H1 (cell line): ENCODE results near the gene EXOC3L1. TPM values are rescaled to one million over a fixed set of nuclear protein-coding genes. Genes with fewer than 3 reads are reported as not detected.

Experiments
- CTCF ChIA-PET: fragments of 300-600 bp; sonication (Branson Sonifier 250); formaldehyde crosslinking; loops from one replicate; lab custom pipeline; 2021; ENCODE audit not compliant: partially characterized antibody; lab: Charles Lee
- POLR2A ChIA-PET: fragments of 300-600 bp; sonication (Branson Sonifier 250); formaldehyde crosslinking; loops from one replicate; lab custom pipeline; 2021; ENCODE audit warnings: inconsistent platforms; ENCODE audit not compliant: partially characterized antibody; lab: Charles Lee
- DNase-seq, 2 experiments: peaks; one replicate each; pipeline versions ENCODE4 v3.0.0 to v3.0.0-alpha.2; 2010 to 2022; ENCODE audit warnings: low spot score in 2 of 2, low read depth in 1 of 2, mixed read lengths in 1 of 2
- FAIRE-seq: peaks from 2 replicates; lab custom pipeline; 2011; peaks lifted over from hg19 to GRCh38; lab: Jason Lieb, UNC
- H2AFZ ChIP-seq: 2 replicates; pipeline ENCODE4 v1.8.1; 2012; ENCODE audit warnings: low read length, inconsistent platforms
- H2AK5ac ChIP-seq: 2 replicates; pipeline ENCODE4 v1.6.1; 2013; ENCODE audit warnings: low read depth, low read length
- H2BK120ac ChIP-seq: replicated peaks from 2 replicates; pipeline ENCODE3; 2013; ENCODE audit warnings: low read depth, low read length, inconsistent platforms
- H2BK12ac ChIP-seq: 2 replicates; pipeline ENCODE4 v1.6.1; 2013; ENCODE audit warnings: low read depth, low read length
- H2BK15ac ChIP-seq: 2 replicates; pipeline ENCODE4 v1.6.1; 2013; ENCODE audit warnings: low read length
- H2BK20ac ChIP-seq: 2 replicates; pipeline ENCODE4 v1.6.1; 2013; ENCODE audit warnings: low read length
- H2BK5ac ChIP-seq: 2 replicates; pipeline ENCODE4 v1.6.1; 2013; ENCODE audit warnings: low read depth, low read length
- H3K14ac ChIP-seq: 2 replicates; pipeline ENCODE4 v1.6.1; 2013; ENCODE audit warnings: inconsistent platforms; ENCODE audit not compliant: insufficient read length
- H3K18ac ChIP-seq: 2 replicates; pipeline ENCODE4 v1.6.1; 2013; ENCODE audit warnings: low read length; ENCODE audit errors: extremely low read depth
- H3K23ac ChIP-seq: 2 replicates; pipeline ENCODE4 v1.6.1; 2013; ENCODE audit warnings: inconsistent platforms; ENCODE audit not compliant: insufficient read length
- H3K23me2 ChIP-seq: 2 replicates; pipeline ENCODE4 v1.6.1; 2013; ENCODE audit warnings: low read depth, low read length
- H3K27ac ChIP-seq: 2 replicates; pipeline ENCODE4 v1.6.1; 2011; ENCODE audit warnings: low read depth, low read length, inconsistent platforms
- H3K27me3 ChIP-seq, 4 experiments: replicated peaks in 1 of 4; 1 replicate in 1 of 4; 2 replicates in 3 of 4; pipeline versions ENCODE4 v1.6.1 to v1.8.1; 2011 to 2013; ENCODE audit warnings: low read length in 3 of 4, mild to moderate bottlenecking in 3 of 4, inconsistent platforms in 2 of 4, mixed read lengths in 2 of 4, moderate library complexity in 1 of 4; ENCODE audit not compliant: control insufficient read depth in 3 of 4, insufficient read depth in 3 of 4; ENCODE audit errors: extremely low read depth in 1 of 4
- H3K36me3 ChIP-seq, 4 experiments: 2 replicates each; pipeline versions ENCODE4 v1.6.1 to v1.8.1; 2011 to 2013; ENCODE audit warnings: mild to moderate bottlenecking in 4 of 4, low read length in 3 of 4, moderate library complexity in 2 of 4, control low read depth in 1 of 4, inconsistent platforms in 1 of 4; ENCODE audit not compliant: insufficient read depth in 4 of 4, control insufficient read depth in 2 of 4
- H3K4ac ChIP-seq: replicated peaks from 2 replicates; pipeline ENCODE3; 2013; ENCODE audit warnings: low read length, low read depth, mixed read lengths, inconsistent platforms; ENCODE audit not compliant: insufficient read length
- H3K4me1 ChIP-seq, 4 experiments: replicated peaks in 1 of 4; 1 replicate in 1 of 4; 2 replicates in 3 of 4; pipeline versions ENCODE4 v1.6.1 to v1.8.1; 2011 to 2013; ENCODE audit warnings: low read length in 3 of 4, inconsistent platforms in 2 of 4, mixed read lengths in 1 of 4; ENCODE audit not compliant: insufficient read depth in 4 of 4, control insufficient read depth in 3 of 4
- H3K4me2 ChIP-seq, 2 experiments: 2 replicates each; pipeline versions ENCODE4 v1.6.1 to v1.8.1; 2011 to 2013; ENCODE audit warnings: low read depth in 2 of 2, low read length in 2 of 2, control low read depth in 1 of 2, inconsistent platforms in 1 of 2, mild to moderate bottlenecking in 1 of 2; ENCODE audit not compliant: insufficient read depth in 1 of 2
- H3K4me3 ChIP-seq, 4 experiments: fragments of 200-600, 300-600 bp in 1 of 4; sonication (generic), shearing (Covaris generic), sonication (Bioruptor Twin) in 1 of 4; 2 replicates each; pipeline versions ENCODE4 v1.5.1 to v1.8.1; 2011 to 2016; ENCODE audit warnings: low read length in 4 of 4, low read depth in 3 of 4, control low read depth in 2 of 4, inconsistent platforms in 2 of 4, mild to moderate bottlenecking in 2 of 4, mixed read lengths in 1 of 4, moderate library complexity in 1 of 4; ENCODE audit not compliant: insufficient read depth in 2 of 4; ENCODE audit errors: extremely low read depth in 1 of 4
- H3K56ac ChIP-seq: replicated peaks from 2 replicates; pipeline ENCODE3; 2013; ENCODE audit warnings: low read depth, mild to moderate bottlenecking, mixed read lengths, low read length, inconsistent platforms; ENCODE audit not compliant: insufficient read length
- H3K79me1 ChIP-seq: 2 replicates; pipeline ENCODE4 v1.6.1; 2013; ENCODE audit warnings: low read depth, low read length, control low read depth
- H3K79me2 ChIP-seq, 2 experiments: 2 replicates each; pipeline versions ENCODE4 v1.6.1 to v1.8.1; 2012 to 2013; ENCODE audit warnings: low read length in 2 of 2, mild to moderate bottlenecking in 2 of 2, inconsistent platforms in 1 of 2; ENCODE audit not compliant: insufficient read depth in 2 of 2, control insufficient read depth in 1 of 2
- H3K9ac ChIP-seq, 4 experiments: replicated peaks in 1 of 4; 1 replicate in 1 of 4; 2 replicates in 3 of 4; pipeline versions ENCODE4 v1.6.1 to v1.8.1; 2011 to 2013; ENCODE audit warnings: low read depth in 3 of 4, low read length in 3 of 4, control low read depth in 2 of 4, mild to moderate bottlenecking in 2 of 4, moderate library complexity in 2 of 4, inconsistent platforms in 1 of 4; ENCODE audit errors: extremely low read depth in 1 of 4
- H3K9me3 ChIP-seq, 2 experiments: 2 replicates each; pipeline versions ENCODE4 v1.6.1 to v1.8.1; 2012 to 2013; ENCODE audit warnings: mild to moderate bottlenecking in 2 of 2, moderate library complexity in 2 of 2, control low read depth in 1 of 2, inconsistent platforms in 1 of 2, low read depth in 1 of 2, low read length in 1 of 2, mixed read lengths in 1 of 2; ENCODE audit not compliant: insufficient read depth in 2 of 2
- H4K20me1 ChIP-seq, 2 experiments: replicated peaks in 1 of 2; 2 replicates each; pipeline versions ENCODE3 to v1.8.1; 2011 to 2013; ENCODE audit warnings: inconsistent platforms in 2 of 2, low read length in 2 of 2, mild to moderate bottlenecking in 1 of 2; ENCODE audit not compliant: insufficient read depth in 2 of 2, control insufficient read depth in 1 of 2
- H4K5ac ChIP-seq: 2 replicates; pipeline ENCODE4 v1.6.1; 2013; ENCODE audit warnings: low read length, low read depth, mixed read lengths, inconsistent platforms; ENCODE audit not compliant: insufficient read length
- H4K8ac ChIP-seq: 2 replicates; pipeline ENCODE4 v1.8.0; 2013; ENCODE audit warnings: mild to moderate bottlenecking, moderate library complexity, low read length, inconsistent platforms; ENCODE audit not compliant: insufficient read depth; ENCODE audit errors: extremely low read depth
- H4K91ac ChIP-seq: replicated peaks from 2 replicates; pipeline ENCODE3; 2013; ENCODE audit warnings: low read length, mixed read lengths, inconsistent platforms; ENCODE audit not compliant: insufficient read length
- CHD1 ChIP-seq: IDR thresholded peaks from 2 replicates; pipeline ENCODE4 v1.6.1; 2012; ENCODE audit warnings: low read depth, low read length, improper control_type of control experiment
- CHD2 ChIP-seq: IDR thresholded peaks from 2 replicates; pipeline ENCODE4 v1.6.1; 2012; ENCODE audit warnings: low read length, improper control_type of control experiment
- CREB1 ChIP-seq: IDR thresholded peaks from 2 replicates; pipeline ENCODE4 v1.6.1; 2012; ENCODE audit warnings: inconsistent platforms
- KDM5A ChIP-seq: fragments of 200-600 bp; IDR thresholded peaks from 2 replicates; pipeline ENCODE4 v1.7.1; 2012; ENCODE audit warnings: mild to moderate bottlenecking, low read length, inconsistent platforms, mixed read lengths
- SUZ12 ChIP-seq: fragments of 200-600 bp; sonication (generic); IDR thresholded peaks from 2 replicates; pipeline ENCODE4 v1.6.1; 2012; ENCODE audit warnings: mild to moderate bottlenecking, inconsistent platforms, low read length, moderate library complexity, mixed read lengths
- TAF1 ChIP-seq: IDR thresholded peaks from 2 replicates; pipeline ENCODE4 v1.6.1; 2011; ENCODE audit warnings: mild to moderate bottlenecking, low read depth, low read length
- TCF12 ChIP-seq: IDR thresholded peaks from 2 replicates; pipeline ENCODE4 v1.6.1; 2011; ENCODE audit warnings: low read depth, mild to moderate bottlenecking, low read length
- WGBS, 2 experiments: shearing (Covaris generic) in 1 of 2; methylation state at CpG; one replicate each; pipeline versions ENCODE4 v1.1.6 to v1.1.7; 2013 to 2015; ENCODE audit warnings: low lambda C conversion rate in 2 of 2, mixed read lengths in 2 of 2, inconsistent platforms in 1 of 2, low coverage in 1 of 2, missing lambda C conversion rate in 1 of 2; ENCODE audit not compliant: insufficient replicate concordance in 2 of 2, insufficient coverage in 1 of 2, insufficient read length in 1 of 2; ENCODE audit errors: extremely low coverage in 1 of 2, missing lambda C conversion rate in 1 of 2; 5-methylcytosine and 5-hydroxymethylcytosine counted together
- long read RNA-seq, 2 experiments: library from RNA in 1 of 2; library from capped mRNA in 1 of 2; stranded (forward); transcript quantifications; one replicate each; pipeline ENCODE4 v2.0.0, GENCODE V29; 2021; ENCODE audit warnings: inconsistent platforms in 1 of 2
- polyA minus RNA-seq, 3 experiments: library from RNA; depleted of rRNA, polyadenylated mRNA; stranded (reverse); fragments of >200 nt; gene quantifications; 1 replicate in 2 of 3; 2 replicates in 1 of 3; pipeline ENCODE4 v1.2.3, GENCODE V29; 2011
- polyA plus RNA-seq, 7 experiments: library from polyadenylated mRNA; depleted of rRNA in 3 of 7; stranded (reverse) in 5 of 7; unstranded in 2 of 7; fragments of >200 nt in 5 of 7; fragments of 200-250 nt in 2 of 7; gene quantifications; 1 replicate in 5 of 7; 2 replicates in 1 of 7; 4 replicates in 1 of 7; pipeline versions ENCODE4 v1.2.1 to v1.2.3, GENCODE V29; 2011 to 2013; ENCODE audit warnings: missing spikeins in 2 of 7, mixed read lengths in 2 of 7
- total RNA-seq: library from RNA; stranded (reverse); fragmentation: NEBNext Ultra II Directional; extraction: Animal tissue kit (Norgen Biotek cat#: 25700); gene quantifications from 2 replicates; pipeline ENCODE4 v1.2.1, GENCODE V29; 2021
- TF ChIP-seq, protein P1 (sequence below): IDR thresholded peaks from 2 replicates; pipeline ENCODE4 v1.6.1; 2011; ENCODE audit warnings: low read depth, mild to moderate bottlenecking, low read length; ENCODE audit not compliant: insufficient read depth

The EXOC3L1 gene, protein sequence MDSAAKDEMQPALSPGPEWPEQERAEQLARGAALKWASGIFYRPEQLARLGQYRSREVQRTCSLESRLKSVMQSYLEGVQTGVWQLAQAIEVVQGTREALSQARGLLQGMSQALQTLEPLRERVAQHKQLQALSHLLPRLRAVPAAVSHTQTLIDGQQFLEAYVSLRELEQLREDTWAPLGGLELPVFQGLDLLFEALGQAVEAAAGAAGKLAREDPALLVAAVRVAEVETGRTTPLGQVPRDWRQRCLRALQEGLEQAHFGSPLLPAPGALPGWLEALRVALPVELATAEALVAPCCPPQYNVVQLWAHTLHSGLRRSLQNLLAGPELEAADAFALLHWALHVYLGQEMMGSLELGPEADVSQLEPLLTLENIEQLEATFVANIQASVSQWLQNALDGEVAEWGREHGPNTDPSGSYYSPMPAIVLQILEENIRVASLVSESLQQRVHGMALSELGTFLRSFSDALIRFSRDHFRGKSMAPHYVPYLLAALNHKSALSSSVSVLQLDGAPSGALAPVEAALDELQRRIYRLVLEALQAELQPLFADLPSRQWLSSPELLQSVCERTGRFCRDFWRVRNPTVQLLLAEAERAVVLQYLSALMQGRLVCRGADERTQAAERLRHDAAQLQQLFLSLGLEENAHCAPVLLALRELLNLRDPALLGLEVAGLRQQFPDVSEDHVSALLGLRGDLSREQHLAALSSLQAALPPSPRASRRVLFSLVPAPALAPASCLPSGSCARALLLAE
- total RNA-seq: 1.3 and 1.7 TPM in 2 replicates
- polyA plus RNA-seq (2011; rRNA removed): 1.3 and 2.1 TPM in 2 replicates
- polyA plus RNA-seq (2011; cell fraction: cytosol; rRNA removed): 1.6 TPM
- 6.4 TPM for polyA plus RNA-seq (2011; cell fraction: nucleus; rRNA removed)
- polyA plus RNA-seq (2012, experiment 1 of 2): 0.72 to 2.2 TPM (median 1.3 TPM) in 4 replicates
- polyA plus RNA-seq (2012, experiment 2 of 2): 0.81 TPM
- polyA plus RNA-seq (2013, experiment 1 of 2): 0.59 TPM
- 0.57 TPM for polyA plus RNA-seq (2013, experiment 2 of 2)
- 0.44 TPM in 2 replicates for polyA minus RNA-seq (2011; rRNA and poly(A)+ RNA removed)
- polyA minus RNA-seq (2011; cell fraction: cytosol; rRNA and poly(A)+ RNA removed): not detected
- polyA minus RNA-seq (2011; cell fraction: nucleus; rRNA and poly(A)+ RNA removed): 1.6 TPM
- long read RNA-seq, experiment 1, partial matches to known transcripts: 1 of 2 reads
- long read RNA-seq, experiment 1, other reads (novel, unspliced or antisense): 1 of 2 reads
- long read RNA-seq, experiment 2: 0 reads

DNA sequence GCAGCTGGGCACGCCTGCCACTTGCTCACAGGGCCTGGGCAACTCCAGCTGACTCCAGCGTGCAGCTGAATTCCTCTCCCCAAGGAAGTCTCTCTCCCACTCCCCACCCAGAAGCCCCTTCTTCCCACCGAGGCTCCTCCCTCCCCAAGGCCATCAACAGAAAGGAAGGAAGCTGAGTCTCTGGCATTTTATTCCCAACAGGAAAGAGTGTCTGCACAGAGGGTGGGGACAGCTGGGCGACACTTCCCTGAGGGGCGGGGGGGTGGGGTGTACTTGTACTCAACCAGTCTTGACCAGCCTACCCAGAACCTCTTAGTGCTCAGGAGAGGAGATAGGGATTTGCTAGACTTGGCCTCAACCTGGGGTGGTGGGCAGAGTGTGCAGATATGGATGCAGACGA is at the start of gene EXOC3L1:
Gene EXOC3L1 (minus strand): TSS at position 96 of the 400 bp plus-strand sequence. CDS start 460 bp downstream, outside the sequence.
- CTCF ChIA-PET: interaction anchor here (1.2 to 9.3 kb wide), 5 partner anchors 10 to 237 kb away, joined by 3 to 151 read pairs (median 5); partner anchors contain the start of genes CES3, ELMO3 and NOL3
- Histone ChIP-seq H3K27me3 (peaks cover 2 to 21% (median 11%) of the 10 kb centered on the region in 4 experiments), H2BK5ac (no peak within 1 kb of the TSS), H3K4me1 (peaks cover 0 to 14% (median 5%) of the 10 kb centered on the region in 4 experiments; a peak in 6 of 7 replicates), H2BK120ac (no peak within 1 kb of the TSS), H4K8ac (peak within 1 kb of the TSS; percentile 12), H3K23ac (no peak within 1 kb of the TSS), H4K91ac (no peak within 1 kb of the TSS), H3K79me1 (peaks cover 10% of the 10 kb centered on the region), H4K20me1 (peaks cover 4 to 22% of the 10 kb centered on the region in 2 experiments), H3K4ac (no peak within 1 kb of the TSS), H3K4me2 (no peak within 1 kb of the TSS; a peak in 1 of 4 replicates), H3K4me3 (no peak within 1 kb of the TSS), H2AK5ac (no peak within 1 kb of the TSS), H3K9me3 (no peaks in the 10 kb centered on the region), H3K14ac (no peak within 1 kb of the TSS), H2BK20ac (0 out of 2 replicates have a peak within 1 kb of the TSS, but pooled peaks have one; percentile 61), H3K36me3 (peaks cover 2 to 14% (median 8%) of the 10 kb centered on the region in 4 experiments; a peak in 6 of 8 replicates), H2BK12ac (peak within 1 kb of the TSS; percentile 70; the same call in 1 of the 2 replicates), H3K56ac (no peak within 1 kb of the TSS), H3K23me2 (peaks cover 9% of the 10 kb centered on the region), H2AFZ (no peak within 1 kb of the TSS), H3K18ac (no peak within 1 kb of the TSS), H2BK15ac (0 out of 2 replicates have a peak within 1 kb of the TSS, but pooled peaks have one; percentile 12), H3K9ac (no peak within 1 kb of the TSS), H3K27ac (no peak within 1 kb of the TSS), H4K5ac (no peak within 1 kb of the TSS), H3K79me2 (peaks cover 8 to 17% of the 10 kb centered on the region in 2 experiments)
- POLR2A ChIA-PET: interaction anchor here (0.7 to 1.5 kb wide), 6 partner anchors 8 to 81 kb away, joined by 3 to 4 read pairs (median 3); partner anchors contain the start of genes ELMO3 and TMEM208
- WGBS, 2 experiments: 70% methylated on average over 6 of the region's 6 CpGs; no CpG with 5 or more reads in 1 of the 2 experiments
- no peak for FAIRE-seq
- DNase-seq: no peak
- no peak for TF ChIP-seq CHD1
- TF ChIP-seq CREB1: no peak
- TF ChIP-seq, protein P1, sequence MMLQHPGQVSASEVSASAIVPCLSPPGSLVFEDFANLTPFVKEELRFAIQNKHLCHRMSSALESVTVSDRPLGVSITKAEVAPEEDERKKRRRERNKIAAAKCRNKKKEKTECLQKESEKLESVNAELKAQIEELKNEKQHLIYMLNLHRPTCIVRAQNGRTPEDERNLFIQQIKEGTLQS: no peak
- TF ChIP-seq KDM5A: no peak
- TF ChIP-seq CHD2: no peak
- TF ChIP-seq TCF12: no peak
- TF ChIP-seq TAF1: no peak
- no peak for TF ChIP-seq SUZ12
